Measurements from ENCODE around the gene DPM3. TPM values are rescaled to one million over a fixed set of nuclear protein-coding genes. Genes with fewer than 3 reads are reported as not detected.
"Not testable (repeated sequence)": the region's sequence is repeated elsewhere in the genome, so short reads cannot be mapped to it uniquely, and the experiment has no call there.

DPM3 gene
- total RNA-seq, 2 donors from 2014 or later: 29.4 to 40.6 TPM

DNA sequence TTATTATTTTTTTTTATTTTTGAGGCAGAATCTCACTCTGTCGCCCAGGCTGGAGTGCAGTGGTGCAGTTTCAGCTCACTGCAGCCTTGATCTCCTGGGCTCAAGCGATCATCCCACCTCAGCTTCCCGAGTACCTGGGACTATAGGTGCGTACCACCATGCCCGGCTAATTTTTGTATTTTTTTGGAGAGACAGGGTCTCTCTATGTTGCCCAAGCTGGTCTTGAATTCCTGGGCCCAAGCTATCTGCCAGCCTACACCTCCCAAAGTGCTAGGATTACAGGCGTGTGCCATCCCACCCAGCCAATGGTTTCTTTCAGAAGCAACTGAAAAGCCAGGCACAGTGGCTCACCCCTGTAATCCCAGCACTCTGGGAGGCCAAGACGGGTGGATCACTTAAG, 30.5 kb upstream of the DPM3 start:
- peak overlapping the region; percentile 100 for H3K4me3 Mint-ChIP-seq

DNA sequence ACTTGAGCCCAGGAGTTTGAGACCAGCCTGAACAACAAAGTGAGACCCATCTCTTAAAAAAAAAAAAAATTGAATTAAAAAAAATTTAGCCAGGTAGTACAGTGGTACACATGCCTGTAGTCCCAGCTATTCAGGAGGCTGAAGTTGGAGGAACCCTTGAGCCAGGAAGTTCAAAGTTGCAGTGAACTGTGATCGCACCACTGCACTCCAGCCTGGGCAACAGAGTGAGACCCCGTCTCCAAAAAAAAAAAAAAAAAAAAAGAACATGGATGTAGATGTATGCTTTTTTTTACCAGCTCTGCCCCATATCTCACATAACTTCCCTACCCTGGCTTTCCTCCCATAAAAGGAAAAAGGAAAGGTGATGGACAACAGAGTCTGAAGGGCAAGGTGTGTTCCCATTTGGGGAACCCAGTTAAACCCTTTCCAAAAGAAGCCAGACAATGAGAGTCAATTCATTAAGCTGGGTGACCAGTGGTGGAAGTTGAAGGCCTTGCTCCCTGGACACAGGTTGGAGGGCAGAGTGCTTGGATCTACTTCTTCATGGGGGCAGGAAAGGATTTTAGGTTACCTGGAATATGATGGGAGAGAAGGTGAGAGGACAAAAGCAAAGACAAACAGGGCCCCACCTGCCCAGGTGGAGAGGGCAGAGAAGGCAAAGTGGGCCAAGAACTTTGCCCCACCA, 29.9 kb upstream of the DPM3 start:
- ATAC-seq (replicated peaks): no peak
- peaks cover 49% of the 10 kb centered on the region for H3K36me3 Mint-ChIP-seq (ENCODE audit: low read depth)
- H3K4me3 Mint-ChIP-seq: no peak overlapping the region
- H3K27me3 Mint-ChIP-seq: no peaks in the 10 kb centered on the region
- H3K9me3 Mint-ChIP-seq: no peaks in the 10 kb centered on the region
- H3K4me1 Mint-ChIP-seq: peaks cover 27% of the 10 kb centered on the region
- no peak overlapping the region for H3K27ac Mint-ChIP-seq

More for the DNA sequence above, 30.5 kb upstream of the DPM3 start:
- H3K27ac Mint-ChIP-seq: no peak overlapping the region
- no peak for ATAC-seq (replicated peaks)
- peaks cover 27% of the 10 kb centered on the region for H3K4me1 Mint-ChIP-seq
- peaks cover 49% of the 10 kb centered on the region for H3K36me3 Mint-ChIP-seq (ENCODE audit: low read depth)
- H3K27me3 Mint-ChIP-seq: no peaks in the 10 kb centered on the region
- H3K9me3 Mint-ChIP-seq: no peaks in the 10 kb centered on the region

DNA sequence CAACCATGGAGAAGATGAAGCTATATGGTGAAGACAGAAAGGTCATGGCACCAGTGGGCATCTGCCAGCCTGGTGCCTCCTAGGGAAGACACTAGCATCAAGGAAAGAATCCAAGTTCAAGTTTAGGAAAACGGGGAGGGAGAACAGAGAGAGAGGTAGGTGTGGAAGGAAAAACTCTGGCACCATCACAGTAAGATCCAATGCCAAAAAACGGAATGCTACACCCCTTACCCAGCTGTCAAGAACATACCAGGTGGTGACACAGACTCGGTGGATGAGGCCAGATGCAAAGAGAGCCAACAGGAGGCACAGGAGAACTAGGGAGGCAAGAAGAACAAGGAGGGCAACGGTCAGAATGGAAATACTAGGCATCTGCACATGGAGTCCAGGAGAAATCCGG, 29.2 kb upstream of the DPM3 start:
- ATAC-seq (replicated peaks): no peak
- no peaks in the 10 kb centered on the region for H3K9me3 Mint-ChIP-seq
- H3K4me1 Mint-ChIP-seq: peaks cover 27% of the 10 kb centered on the region

DNA sequence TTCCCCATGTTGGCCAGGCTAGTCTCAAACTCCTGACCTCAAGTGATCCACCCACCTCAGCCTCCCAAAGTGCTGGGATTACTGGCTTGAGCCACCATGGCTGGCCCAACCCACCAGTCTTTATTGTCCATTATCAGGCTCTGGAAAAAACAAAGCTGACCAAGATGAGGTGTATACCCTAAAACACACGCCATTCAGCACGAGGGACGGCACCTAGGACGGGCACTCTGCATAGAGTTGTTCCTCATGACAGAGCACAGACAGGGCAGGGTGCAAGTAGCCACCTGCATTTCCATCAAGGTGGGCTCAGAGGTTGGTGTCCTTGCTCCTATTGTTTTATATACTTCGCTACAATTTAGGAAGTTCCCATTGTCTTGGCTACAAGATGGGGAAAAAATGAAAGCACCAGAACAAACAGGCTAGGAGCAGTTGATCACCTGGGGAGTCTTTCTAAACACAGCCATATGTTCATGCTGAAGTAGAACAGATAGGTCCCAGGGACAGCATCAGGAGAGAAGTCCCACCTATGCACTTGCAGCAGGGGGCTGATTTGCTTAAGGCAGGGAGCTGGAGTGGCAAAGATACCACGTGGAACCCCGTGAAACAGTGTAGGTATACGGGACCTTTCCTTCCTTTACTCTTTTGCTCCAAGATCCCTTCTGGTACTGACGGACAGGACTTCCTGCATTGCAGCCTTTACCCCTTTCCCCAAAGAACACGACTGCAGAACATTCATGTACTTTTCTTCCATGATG, 28.3 kb upstream of the DPM3 start:
- no peak overlapping the region for H3K4me3 Mint-ChIP-seq
- no peaks in the 10 kb centered on the region for H3K9me3 Mint-ChIP-seq
- H3K4me1 Mint-ChIP-seq: peaks cover 22% of the 10 kb centered on the region
- no peak overlapping the region for H3K27ac Mint-ChIP-seq
- peaks cover 45% of the 10 kb centered on the region for H3K36me3 Mint-ChIP-seq (ENCODE audit: low read depth)
- H3K27me3 Mint-ChIP-seq: no peaks in the 10 kb centered on the region
- no peak for ATAC-seq (replicated peaks)

More for the DNA sequence above, 29.2 kb upstream of the DPM3 start:
- no peak overlapping the region for H3K4me3 Mint-ChIP-seq
- no peaks in the 10 kb centered on the region for H3K27me3 Mint-ChIP-seq
- H3K27ac Mint-ChIP-seq: no peak overlapping the region
- peaks cover 49% of the 10 kb centered on the region for H3K36me3 Mint-ChIP-seq (ENCODE audit: low read depth)

DNA sequence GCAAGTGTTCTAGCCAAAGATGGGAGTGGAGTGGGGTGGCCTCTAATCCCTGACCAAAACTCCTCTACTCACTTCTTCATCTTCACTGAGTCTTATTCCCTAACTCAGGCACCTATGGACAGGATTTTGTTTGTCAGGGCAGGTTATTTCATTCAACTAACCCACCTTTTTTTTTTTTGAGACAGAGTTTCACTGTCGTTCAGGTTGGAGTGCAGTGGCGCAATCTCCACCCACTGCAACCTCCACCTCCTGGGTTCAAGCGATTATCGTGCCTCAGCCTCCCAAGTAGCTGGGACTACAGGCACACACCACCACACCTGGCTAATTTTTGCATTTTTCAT, 27.7 kb upstream of the DPM3 start:
- peak overlapping the region; percentile 30 for H3K27ac Mint-ChIP-seq
- not testable (repeated sequence) for H3K27me3 Mint-ChIP-seq; ATAC-seq (replicated peaks); H3K9me3 Mint-ChIP-seq
- H3K4me1 Mint-ChIP-seq: peaks cover 16% of the 10 kb centered on the region
- peaks cover 40% of the 10 kb centered on the region for H3K36me3 Mint-ChIP-seq (ENCODE audit: low read depth)
- peak overlapping the region; percentile 67 for H3K4me3 Mint-ChIP-seq

DNA sequence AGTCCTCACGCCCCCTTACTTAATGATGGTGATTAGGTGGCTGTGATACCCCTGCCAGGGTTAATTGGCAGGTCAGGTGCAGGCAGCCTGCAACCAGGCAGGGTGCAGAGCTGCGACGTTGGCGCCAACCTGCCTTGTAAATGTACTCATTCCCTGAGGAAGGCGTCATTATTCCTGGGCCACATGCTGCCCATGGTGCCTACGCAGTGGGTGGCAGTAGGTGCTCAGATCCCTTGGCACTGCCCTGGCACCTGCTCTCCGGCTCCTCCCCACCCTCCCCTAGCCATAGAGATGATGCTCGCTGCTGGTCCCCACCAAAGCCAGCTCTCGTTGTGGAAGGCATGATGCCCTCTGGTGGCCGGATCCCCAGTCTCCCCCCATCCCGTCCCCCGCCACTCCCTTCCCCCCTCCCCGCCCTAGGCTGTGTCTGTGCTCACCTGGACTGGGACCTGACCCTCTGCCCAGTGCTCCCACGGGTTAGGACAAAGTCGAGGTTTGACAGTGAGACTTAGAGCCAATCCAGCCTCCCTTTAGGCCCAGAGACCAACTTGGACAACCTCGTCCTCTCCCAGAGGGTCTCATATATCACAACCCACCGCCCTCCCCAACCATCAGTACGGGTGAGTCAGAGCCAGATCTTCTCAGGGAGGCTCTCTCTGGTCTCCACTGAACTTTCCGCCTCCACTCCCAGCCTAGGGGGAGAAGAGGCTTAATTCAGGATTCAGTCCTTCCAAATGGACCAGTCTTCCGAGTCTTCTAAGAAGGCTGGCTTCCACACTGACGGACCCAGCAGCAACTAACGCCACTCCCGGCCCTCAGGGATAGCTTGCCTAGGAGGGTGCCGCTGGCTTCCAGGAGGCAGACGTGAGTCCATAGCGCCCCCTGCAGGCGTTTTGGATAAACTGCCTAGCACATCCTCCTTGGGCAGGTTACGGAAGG, 27.1 kb upstream of the DPM3 start:
- H3K36me3 Mint-ChIP-seq (ENCODE audit: low read depth): peaks cover 36% of the 10 kb centered on the region
- H3K4me3 Mint-ChIP-seq: peak overlapping the region; percentile 67
- no peaks in the 10 kb centered on the region for H3K9me3 Mint-ChIP-seq
- H3K27ac Mint-ChIP-seq: peak overlapping the region; percentile 30
- H3K27me3 Mint-ChIP-seq: no peaks in the 10 kb centered on the region
- peaks cover 16% of the 10 kb centered on the region for H3K4me1 Mint-ChIP-seq
- peak; percentile 86 for ATAC-seq (replicated peaks)

DNA sequence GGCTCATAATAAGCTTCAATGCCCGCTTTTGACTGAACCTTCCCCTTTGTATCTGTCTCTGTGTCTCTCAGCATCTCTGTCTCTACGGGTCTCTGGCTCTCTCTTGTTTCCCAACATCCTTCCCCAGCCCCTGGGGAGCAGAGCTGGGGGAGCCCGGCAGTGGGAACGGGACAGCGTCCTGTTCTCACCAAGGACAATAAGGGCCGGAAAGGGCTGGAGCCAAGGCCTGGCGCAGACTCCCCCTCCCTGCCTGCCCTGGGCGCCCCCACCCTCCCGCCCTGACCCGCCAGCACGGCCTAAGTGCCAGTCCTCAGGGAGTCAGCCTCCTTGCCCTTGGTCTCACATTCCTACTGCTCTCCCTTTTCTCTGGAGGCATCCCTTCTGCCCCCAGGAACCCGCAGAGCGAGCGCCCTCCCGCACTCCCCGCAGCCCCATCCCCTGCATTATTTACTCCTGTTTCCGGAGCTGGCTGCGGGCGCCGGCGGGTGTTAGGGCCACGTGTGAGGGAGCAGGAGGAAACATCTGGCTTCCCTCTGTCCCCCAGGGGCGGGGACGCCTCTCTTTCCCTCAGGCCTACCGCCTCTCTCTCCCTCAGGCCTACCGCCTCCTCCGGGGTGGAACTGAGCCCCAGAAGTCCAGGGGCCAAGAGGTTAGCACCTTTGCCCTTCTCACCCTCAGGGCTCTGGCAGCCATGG, 26.3 kb upstream of the DPM3 start:
- H3K27ac Mint-ChIP-seq: no peak overlapping the region

DNA sequence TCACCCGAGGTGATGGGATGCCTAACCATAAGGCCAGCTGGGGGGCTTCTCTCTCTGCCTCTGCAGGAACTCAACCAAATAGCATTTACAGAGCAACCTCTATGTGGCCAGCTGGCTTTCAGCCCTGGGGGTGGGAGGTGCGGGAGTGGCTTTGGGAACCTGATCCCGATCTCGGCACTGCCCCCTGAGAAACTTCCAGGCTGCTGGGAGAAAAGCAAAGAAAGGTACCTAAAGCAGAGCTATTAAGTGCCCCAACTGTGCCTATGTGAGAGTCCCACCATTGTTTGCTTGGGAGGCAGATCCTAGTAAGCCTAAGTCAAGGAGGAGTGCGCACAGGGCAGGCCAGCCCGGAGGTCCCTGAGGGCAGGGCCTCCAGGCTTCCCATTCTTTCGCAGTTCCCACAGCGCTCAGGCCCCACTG, 25.7 kb upstream of the DPM3 start:
- Mint-ChIP-seq H3K27ac (no peak overlapping the region), H3K27me3 (no peaks in the 10 kb centered on the region), H3K9me3 (no peaks in the 10 kb centered on the region), H3K36me3 (ENCODE audit: low read depth) (peaks cover 22% of the 10 kb centered on the region), H3K4me3 (no peak overlapping the region), H3K4me1 (peaks cover 10% of the 10 kb centered on the region)
- no peak for ATAC-seq (replicated peaks)

More for the DNA sequence above, 26.3 kb upstream of the DPM3 start:
- Mint-ChIP-seq H3K36me3 (ENCODE audit: low read depth) (peaks cover 28% of the 10 kb centered on the region), H3K4me3 (no peak overlapping the region), H3K9me3 (no peaks in the 10 kb centered on the region), H3K4me1 (peaks cover 10% of the 10 kb centered on the region), H3K27me3 (no peaks in the 10 kb centered on the region)
- ATAC-seq (replicated peaks): no peak

DNA sequence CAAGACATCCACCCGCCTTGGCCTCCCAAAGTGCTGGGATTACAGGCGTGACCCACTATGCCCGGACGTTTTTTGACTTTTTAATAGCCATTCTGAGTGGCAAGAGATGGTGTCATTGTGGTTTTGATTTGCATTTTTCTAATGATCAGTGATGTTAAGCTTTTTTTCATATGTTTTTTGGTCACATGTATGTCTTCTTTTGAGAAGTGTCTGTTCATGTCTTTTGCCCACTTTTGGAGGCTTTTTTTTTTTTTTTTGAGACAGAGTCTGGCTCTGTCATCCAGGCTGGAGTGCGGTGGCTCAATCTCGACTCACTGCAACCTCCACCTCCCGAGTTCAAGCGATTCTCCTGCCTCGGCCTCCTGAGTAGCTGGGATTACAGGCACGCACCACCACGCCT, 24.3 kb upstream of the DPM3 start:
- not testable (repeated sequence) for H3K4me3 Mint-ChIP-seq; H3K27me3 Mint-ChIP-seq; H3K9me3 Mint-ChIP-seq; H3K36me3 Mint-ChIP-seq (ENCODE audit: low read depth); H3K27ac Mint-ChIP-seq; ATAC-seq (replicated peaks)
- H3K4me1 Mint-ChIP-seq: peaks cover 10% of the 10 kb centered on the region

DNA sequence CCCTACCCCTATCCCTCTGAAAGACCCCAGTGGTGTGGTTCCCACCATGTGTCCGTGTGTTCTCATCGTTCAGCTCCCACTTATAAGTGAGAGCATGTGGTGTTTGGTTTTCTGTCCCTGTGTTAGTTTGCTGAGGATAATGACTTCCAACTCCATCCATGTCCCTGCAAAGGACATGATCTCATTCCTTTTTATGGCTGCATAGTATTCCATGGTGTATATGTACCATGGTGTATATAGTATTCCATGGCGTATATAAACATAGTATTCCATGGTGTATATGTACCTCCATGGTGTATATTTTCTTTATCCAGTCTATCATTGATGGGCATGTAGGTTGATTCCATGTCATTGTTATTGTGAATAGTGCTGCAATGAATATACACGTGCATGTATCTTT, 23.5 kb upstream of the DPM3 start:
- not testable (repeated sequence) for H3K9me3 Mint-ChIP-seq; H3K4me3 Mint-ChIP-seq; H3K27ac Mint-ChIP-seq; ATAC-seq (replicated peaks); H3K27me3 Mint-ChIP-seq; H3K36me3 Mint-ChIP-seq (ENCODE audit: low read depth)
- peaks cover 10% of the 10 kb centered on the region for H3K4me1 Mint-ChIP-seq

DNA sequence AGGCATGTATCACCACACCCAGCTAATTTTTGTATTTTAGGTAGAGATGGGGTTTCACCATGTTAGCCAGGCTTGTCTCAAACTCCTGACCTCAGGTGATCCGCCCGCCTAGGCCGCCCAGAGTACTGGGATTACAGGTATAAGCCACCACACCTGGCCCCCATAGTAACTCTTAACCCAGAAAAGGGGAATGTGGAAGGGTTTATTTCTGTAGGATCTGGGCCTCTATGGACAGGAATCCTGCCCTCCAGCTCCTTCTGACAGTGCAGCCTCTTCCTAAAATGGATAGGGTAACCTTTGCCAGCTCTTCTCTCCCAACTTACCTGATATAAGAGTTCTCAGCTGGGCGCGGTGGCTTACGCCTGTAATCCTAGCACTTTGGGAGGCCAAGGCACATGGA, 22.3 kb upstream of the DPM3 start:
- not testable (repeated sequence) for H3K9me3 Mint-ChIP-seq; H3K4me1 Mint-ChIP-seq; H3K27ac Mint-ChIP-seq; H3K27me3 Mint-ChIP-seq; H3K4me3 Mint-ChIP-seq; H3K36me3 Mint-ChIP-seq (ENCODE audit: low read depth); ATAC-seq (replicated peaks)

DNA sequence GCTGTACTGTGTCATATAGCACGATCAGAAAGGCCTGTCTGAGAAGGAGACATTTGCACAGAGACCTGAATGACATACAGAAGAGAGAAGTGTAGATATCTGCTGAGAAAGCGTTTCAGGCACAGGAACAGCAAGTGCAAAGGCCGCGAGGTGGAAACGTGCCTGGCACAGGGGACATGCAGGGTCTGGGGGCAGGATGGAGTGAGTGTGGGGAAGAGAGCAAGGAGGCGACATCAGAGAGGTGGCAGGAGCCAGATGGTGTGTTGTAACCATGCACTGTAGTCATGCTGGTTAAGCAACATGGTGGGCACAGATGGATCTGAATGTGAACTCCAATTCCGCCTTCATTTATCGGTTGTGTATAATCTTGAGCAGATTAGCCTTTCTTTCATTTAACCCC, 19.8 kb upstream of the DPM3 start:
- H3K27ac Mint-ChIP-seq: no peak overlapping the region
- no peaks in the 10 kb centered on the region for H3K9me3 Mint-ChIP-seq
- no peaks in the 10 kb centered on the region for H3K4me1 Mint-ChIP-seq
- ATAC-seq (replicated peaks): no peak
- no peaks in the 10 kb centered on the region for H3K27me3 Mint-ChIP-seq
- no peaks in the 10 kb centered on the region for H3K36me3 Mint-ChIP-seq (ENCODE audit: low read depth)
- no peak overlapping the region for H3K4me3 Mint-ChIP-seq

DNA sequence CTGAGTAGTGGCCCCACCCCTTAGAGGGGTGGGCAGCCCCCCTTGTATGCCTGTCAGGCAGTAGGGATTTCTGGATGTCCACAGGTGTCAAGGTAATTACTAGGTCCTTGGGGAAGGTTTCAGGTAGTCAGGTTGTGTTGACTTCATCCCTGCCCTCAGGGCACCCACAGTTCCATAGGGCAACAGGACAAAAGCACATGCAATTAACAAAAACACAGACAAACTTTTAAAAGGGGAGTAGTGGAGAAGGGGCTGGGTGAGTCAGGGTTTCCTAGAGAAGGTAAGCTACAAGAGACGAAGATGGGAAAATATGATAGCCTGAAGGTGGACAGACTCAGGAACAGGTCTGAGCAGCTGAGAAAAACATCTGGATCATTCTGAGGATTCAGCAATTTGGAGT, 18.7 kb upstream of the DPM3 start:
- H3K9me3 Mint-ChIP-seq: no peaks in the 10 kb centered on the region
- no peaks in the 10 kb centered on the region for H3K4me1 Mint-ChIP-seq
- H3K27ac Mint-ChIP-seq: no peak overlapping the region
- no peaks in the 10 kb centered on the region for H3K27me3 Mint-ChIP-seq
- no peaks in the 10 kb centered on the region for H3K36me3 Mint-ChIP-seq (ENCODE audit: low read depth)
- no peak overlapping the region for H3K4me3 Mint-ChIP-seq
- no peak for ATAC-seq (replicated peaks)

DNA sequence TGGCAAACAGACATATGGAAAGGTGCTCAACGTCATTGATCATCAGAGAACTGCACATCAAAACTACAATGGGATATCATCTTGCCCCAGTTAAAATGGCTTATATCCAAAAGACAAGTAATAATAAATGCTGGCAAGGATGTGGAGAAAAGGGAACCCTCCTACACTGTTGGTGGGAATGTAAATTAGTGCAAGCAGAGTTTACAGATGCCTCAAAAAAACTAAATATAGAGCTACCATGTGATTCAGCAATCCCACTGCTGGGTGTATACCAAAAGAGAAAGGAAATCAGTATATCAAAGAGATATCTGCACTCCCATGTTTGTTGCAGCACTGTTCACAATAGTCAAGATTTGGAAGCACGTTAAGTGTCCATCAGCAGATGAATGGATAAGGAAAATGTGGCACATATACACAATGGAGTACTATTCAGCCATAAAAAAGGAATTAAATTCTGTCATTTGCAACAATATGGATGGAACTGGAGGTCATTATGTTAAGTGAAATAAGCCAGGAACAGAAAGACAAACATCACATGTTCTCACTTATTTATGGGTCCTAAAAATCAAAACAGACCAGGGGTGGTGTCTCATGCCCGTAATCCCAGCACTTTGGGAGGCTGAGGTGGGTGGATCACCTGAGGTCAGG, 15.8 kb upstream of the DPM3 start:
- H3K27me3 Mint-ChIP-seq; H3K4me1 Mint-ChIP-seq; H3K36me3 Mint-ChIP-seq (ENCODE audit: low read depth); ATAC-seq (replicated peaks); H3K9me3 Mint-ChIP-seq; H3K4me3 Mint-ChIP-seq; H3K27ac Mint-ChIP-seq: not testable (repeated sequence)
